Measurements from ENCODE around the gene NR1H2. TPM values are rescaled to one million over a fixed set of nuclear protein-coding genes. Genes with fewer than 3 reads are reported as not detected.
"Not testable (repeated sequence)": the region's sequence is repeated elsewhere in the genome, so short reads cannot be mapped to it uniquely, and the experiment has no call there.

NR1H2 gene
- total RNA-seq, 1 donor from 2014 or later = 29.1 TPM

DNA sequence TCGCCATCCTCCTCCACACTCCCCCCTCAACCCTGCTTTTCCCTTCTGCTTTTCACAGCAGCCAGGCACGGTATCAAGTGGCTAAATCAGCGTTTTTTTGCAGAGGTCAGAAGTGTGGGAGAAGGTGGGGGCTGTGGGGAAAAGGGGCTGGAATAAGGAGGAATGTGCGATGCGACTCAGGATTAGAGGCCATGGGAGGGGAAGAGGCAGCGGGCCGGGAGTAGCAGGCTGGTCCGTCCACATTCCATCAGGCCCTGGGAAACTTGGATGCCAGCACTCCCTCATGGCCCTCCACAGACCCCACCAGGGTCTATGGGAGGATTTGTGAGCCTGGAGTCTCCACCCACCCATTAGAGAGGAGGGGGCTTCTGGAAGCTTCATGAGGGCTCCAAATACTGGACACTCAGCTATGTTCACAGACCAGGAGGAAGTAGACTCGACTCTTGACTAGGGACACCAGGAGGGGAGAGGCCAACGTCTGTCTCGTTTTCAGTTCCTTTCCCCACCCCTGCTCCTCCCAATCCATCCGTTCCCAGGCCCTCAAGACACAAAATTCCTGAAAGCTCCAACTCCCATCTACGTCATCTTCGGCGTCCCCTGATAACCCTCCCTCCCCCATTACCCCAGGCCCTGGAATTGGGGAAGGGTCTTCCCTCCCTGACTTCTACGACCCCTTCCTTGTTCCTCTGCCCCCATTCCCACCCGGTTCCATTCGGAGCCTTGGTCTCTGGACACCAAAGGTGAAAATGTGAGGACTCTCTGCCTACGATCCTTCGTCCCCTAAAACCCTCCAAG, 43.8 kb upstream of the NR1H2 start:
- DNase-seq (ENCODE audit: low spot score, unreplicated experiment) = peak; percentile 41
- Mint-ChIP-seq H3K36me3 (ENCODE audit: insufficient read depth) (peaks cover 6% of the 10 kb centered on the region), H3K9me3 (ENCODE audit: low read depth) (peaks cover 12% of the 10 kb centered on the region), H3K27me3 (peaks cover 13% of the 10 kb centered on the region), H3K4me1 (ENCODE audit: low read depth) (peaks cover 35% of the 10 kb centered on the region), H3K27ac (peak overlapping the region; percentile 98), H3K4me3 (ENCODE audit: low read depth) (peak overlapping the region; percentile 79)
- TF ChIP-seq CTCF (IDR thresholded peaks at IDR 0.05; ENCODE audit: unreplicated experiment) = no peak

GRCh38 chr19:50333235-50333736, 43.0 kb upstream of the NR1H2 start:
- Mint-ChIP-seq H3K4me3 (ENCODE audit: low read depth) (peak overlapping the region; percentile 79), H3K9me3 (ENCODE audit: low read depth) (peaks cover 12% of the 10 kb centered on the region), H3K4me1 (ENCODE audit: low read depth) (peaks cover 33% of the 10 kb centered on the region)

DNA sequence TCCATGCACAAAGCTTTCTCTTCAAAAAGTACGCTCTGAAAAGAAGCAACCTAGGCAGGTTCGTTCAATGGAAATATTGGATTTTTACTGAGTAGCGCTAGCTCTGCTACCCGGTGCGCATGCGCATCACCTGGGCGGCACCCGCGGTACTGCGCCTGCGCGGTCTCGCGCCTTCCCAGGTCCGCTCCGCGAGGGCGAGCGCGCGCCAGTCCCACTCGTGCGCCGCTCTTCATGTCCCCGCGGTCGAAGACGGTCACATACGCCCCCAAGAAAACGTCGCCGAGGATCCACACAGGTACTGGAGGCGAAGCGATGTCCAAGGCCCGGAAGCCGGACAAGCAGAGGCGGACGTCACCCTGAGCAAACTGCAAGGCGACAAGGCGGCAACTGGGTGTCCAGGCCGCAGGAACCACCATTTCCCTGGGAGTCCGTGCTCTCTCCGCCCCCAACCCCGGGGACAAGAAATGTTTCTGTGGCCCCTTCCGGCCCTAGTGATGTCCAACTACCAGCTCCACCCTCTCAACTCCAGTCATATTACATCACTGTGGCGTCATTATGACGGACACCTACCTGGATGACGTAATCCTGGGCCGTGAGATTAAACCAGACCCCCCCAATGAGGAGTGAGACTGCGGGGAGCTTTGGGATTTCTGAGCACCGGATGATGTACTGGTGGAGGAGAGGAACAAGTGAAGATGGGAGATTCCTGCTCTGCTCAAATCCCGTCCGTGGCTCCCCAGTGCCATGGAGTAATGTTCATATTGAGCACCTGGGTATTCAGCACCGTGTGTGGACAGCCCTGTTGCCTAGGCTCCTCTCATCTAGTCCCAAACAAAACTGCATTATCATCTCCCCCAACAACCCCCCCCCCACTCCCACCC, 42.3 kb upstream of the NR1H2 start:
- peak overlapping the region; percentile 79 for H3K4me3 Mint-ChIP-seq (ENCODE audit: low read depth)
- no peak for TF ChIP-seq CTCF (IDR thresholded peaks at IDR 0.05; ENCODE audit: unreplicated experiment)
- peaks cover 33% of the 10 kb centered on the region for H3K4me1 Mint-ChIP-seq (ENCODE audit: low read depth)
- H3K36me3 Mint-ChIP-seq (ENCODE audit: insufficient read depth) = peaks cover 8% of the 10 kb centered on the region
- DNase-seq (ENCODE audit: low spot score, unreplicated experiment) = peak; percentile 84
- H3K9me3 Mint-ChIP-seq (ENCODE audit: low read depth) = peaks cover 12% of the 10 kb centered on the region
- H3K27ac Mint-ChIP-seq = peak overlapping the region; percentile 98
- H3K27me3 Mint-ChIP-seq = peaks cover 8% of the 10 kb centered on the region

More at GRCh38 chr19:50333235-50333736, 43.0 kb upstream of the NR1H2 start:
- DNase-seq (ENCODE audit: low spot score, unreplicated experiment) = peak; percentile 88
- peaks cover 8% of the 10 kb centered on the region for H3K27me3 Mint-ChIP-seq
- peak; percentile 8 for TF ChIP-seq CTCF (IDR thresholded peaks at IDR 0.05; ENCODE audit: unreplicated experiment)
- peaks cover 7% of the 10 kb centered on the region for H3K36me3 Mint-ChIP-seq (ENCODE audit: insufficient read depth)
- peak overlapping the region; percentile 98 for H3K27ac Mint-ChIP-seq

GRCh38 chr19:50334741-50335421, 41.4 kb upstream of the NR1H2 start:
- H3K27ac Mint-ChIP-seq = peak overlapping the region; percentile 2
- DNase-seq (ENCODE audit: low spot score, unreplicated experiment) = no peak

DNA sequence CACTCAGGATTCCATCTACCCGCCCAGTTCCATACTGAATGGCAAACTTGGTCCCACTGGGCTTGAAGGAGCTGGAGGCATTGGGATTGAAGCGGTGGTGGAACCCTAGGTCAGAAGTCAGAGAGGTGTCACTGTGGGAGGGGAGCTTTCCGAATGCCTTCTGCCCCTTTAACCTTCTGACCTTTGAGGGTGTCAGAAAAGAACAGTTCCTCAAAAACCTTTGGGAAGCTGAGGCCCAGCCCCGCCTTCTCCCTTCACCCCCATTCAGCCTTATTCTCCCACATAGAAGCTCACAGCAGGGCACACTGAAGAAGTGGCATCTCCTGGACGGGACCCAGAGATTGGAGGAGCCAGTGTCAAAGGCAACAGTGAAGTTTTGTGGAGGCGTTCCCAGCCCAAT, 39.2 kb upstream of the NR1H2 start:
- not testable (repeated sequence) for DNase-seq (ENCODE audit: low spot score, unreplicated experiment); H3K4me3 Mint-ChIP-seq (ENCODE audit: low read depth); H3K9me3 Mint-ChIP-seq (ENCODE audit: low read depth); H3K27me3 Mint-ChIP-seq; H3K27ac Mint-ChIP-seq
- Mint-ChIP-seq H3K36me3 (ENCODE audit: insufficient read depth) (peaks cover 13% of the 10 kb centered on the region), H3K4me1 (ENCODE audit: low read depth) (peaks cover 15% of the 10 kb centered on the region)

More at GRCh38 chr19:50334741-50335421, 41.4 kb upstream of the NR1H2 start:
- TF ChIP-seq CTCF (IDR thresholded peaks at IDR 0.05; ENCODE audit: unreplicated experiment) = no peak
- Mint-ChIP-seq H3K9me3 (ENCODE audit: low read depth) (peaks cover 8% of the 10 kb centered on the region), H3K27me3 (peaks cover 4% of the 10 kb centered on the region), H3K4me1 (ENCODE audit: low read depth) (peaks cover 28% of the 10 kb centered on the region), H3K4me3 (ENCODE audit: low read depth) (peak overlapping the region; percentile 54), H3K36me3 (ENCODE audit: insufficient read depth) (peaks cover 12% of the 10 kb centered on the region)
